CMK (cell line): ENCODE results near the gene STXBP6.
"Not testable (repeated sequence)": the region's sequence is repeated elsewhere in the genome, so short reads cannot be mapped to it uniquely, and the experiment has no call there.

ENCODE experiments used
- DNase-seq: peaks from one replicate; pipeline ENCODE4 v3.0.0-alpha.2; 2010; ENCODE audit warnings: low read depth

STXBP6 gene

GRCh38 chr14:24986206-24986893 lies 63.6 kb downstream of the STXBP6 start:
- no peak for DNase-seq

- peak; percentile 49 for DNase-seq
Observed at GRCh38 chr14:24984846-24985589, 64.9 kb downstream of the STXBP6 start.

DNA sequence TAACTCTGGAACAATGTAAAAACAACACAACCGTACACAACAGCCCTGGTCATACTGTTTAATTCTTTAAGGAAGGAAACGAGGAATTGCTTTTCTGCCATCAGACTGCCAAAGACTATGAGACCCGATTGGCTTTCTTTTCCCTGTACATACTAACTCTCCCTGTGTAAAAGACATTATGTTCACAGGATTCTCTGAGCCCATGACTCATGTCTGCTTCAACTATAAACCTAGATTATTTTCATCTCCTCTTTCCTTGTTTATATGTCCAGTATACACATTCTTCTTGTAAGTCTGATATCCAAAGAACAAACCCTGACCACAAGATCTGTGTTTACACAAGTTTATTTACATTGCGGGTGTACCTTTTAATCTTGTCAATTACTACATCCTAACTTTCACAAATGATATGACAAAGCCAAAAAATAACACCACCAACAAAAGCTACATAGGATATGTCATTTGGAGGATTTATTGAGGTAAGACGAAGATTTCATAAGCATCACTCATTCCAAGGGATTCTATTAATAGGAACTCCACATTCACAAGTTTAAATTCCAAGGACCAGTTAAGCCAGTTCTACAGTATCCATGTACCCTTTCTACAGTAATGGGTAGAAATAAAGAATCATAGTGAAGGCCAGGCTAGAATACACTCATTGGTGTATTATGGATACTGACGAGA lies 67.3 kb downstream of the STXBP6 start:
- DNase-seq, result no peak

DNA sequence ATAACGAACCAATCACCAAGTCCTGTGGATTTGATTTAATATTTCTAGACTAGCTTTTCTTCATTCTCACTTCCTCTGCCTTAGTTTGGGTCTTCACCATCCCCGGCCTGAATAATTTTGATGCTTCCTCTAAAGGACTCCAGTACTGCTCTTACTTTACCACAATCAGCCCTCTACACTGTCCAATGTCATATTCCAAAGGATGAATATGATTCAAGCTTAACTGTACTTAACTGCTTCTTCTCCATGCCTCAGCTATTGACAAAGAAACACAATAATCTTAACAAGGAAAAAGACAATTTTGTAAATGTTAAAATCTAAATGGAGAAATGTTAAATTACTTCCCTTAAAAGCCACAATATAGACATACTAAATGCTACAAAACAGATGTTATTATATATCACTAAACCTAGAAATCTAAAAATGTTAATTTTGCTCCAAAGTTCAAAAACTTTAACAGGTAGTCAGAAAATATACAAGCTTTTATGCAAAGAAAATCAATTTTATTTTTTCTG lies 70.2 kb downstream of the STXBP6 start:
- no peak for DNase-seq

DNA sequence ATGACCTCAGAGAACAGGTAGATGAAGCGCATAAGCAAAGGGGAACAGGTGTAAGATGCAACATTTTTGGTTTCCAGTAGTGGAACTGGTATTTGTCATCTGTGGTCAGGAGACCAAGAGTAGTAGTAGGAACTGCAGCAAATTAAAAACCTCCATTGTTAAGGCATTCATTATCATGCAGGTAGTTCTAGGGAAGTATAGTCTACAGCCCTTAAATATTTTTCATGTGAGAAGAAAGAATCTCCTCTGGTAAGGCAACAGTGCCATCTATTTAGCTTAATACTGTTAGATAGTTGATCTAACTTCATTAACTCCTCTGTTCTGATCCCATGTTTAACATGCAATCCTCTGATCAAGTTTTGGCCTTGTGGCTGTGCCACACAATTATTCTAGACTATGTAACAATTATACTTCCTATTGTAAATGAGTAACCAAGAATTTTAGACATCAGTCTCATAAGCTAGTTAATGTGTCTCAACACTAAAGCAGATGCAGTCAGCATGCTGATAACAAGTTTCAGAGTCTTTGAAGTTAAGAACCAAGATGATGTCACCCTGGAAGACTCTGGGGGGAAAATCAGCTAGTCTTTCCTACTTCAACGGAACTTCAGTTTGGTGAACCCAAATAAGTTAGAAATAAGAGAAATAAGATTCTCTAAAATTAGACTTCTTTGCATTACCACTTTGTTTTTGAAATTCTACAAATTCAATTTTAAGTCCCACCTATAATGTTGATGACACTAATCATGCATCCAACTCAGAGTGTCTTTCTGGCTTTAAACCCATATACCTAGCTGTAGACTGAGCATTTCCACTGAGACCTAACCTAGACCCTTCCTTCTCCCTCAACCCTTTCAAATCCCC lies 70.9 kb downstream of the STXBP6 start:
- no peak for DNase-seq

DNA sequence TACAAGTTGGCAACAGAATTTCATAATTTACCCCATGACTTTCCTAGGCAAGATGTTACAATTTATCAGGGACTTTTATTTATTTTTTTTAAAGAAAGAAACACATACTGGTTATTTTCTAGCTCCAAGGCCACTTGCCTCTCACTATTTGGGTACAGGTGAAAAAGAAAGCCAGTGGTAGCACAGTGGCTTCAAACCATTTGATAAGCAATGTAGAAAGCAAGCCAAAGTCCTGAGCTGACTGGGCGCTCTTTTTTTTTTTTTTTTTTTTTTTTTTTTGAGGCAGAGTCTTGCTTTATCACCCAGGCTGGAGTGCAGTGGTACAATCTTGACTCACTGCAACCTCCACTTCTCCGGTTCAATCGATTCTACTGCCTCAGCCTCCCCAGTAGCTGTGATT lies 73.3 kb downstream of the STXBP6 start:
- DNase-seq, result no peak

DNA sequence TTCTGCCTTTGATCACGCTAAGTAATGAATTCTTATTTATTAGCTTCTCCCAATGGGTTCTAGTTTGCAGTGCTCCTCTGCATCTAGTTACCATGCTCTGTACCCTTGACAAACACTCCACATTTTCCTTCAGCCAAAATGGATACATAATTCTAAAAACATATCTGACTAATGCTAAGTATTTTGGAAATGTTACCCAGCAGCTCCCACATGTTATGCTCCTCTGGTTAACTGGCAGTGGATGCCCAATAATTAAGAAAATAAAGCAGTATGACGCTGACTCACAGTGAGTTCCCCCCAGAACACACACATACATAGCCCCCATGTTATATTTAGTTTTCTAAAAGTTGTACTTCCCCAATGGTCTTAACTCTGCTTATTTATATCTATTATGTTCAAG lies 74.6 kb downstream of the STXBP6 start:
- DNase-seq, result no peak

DNA sequence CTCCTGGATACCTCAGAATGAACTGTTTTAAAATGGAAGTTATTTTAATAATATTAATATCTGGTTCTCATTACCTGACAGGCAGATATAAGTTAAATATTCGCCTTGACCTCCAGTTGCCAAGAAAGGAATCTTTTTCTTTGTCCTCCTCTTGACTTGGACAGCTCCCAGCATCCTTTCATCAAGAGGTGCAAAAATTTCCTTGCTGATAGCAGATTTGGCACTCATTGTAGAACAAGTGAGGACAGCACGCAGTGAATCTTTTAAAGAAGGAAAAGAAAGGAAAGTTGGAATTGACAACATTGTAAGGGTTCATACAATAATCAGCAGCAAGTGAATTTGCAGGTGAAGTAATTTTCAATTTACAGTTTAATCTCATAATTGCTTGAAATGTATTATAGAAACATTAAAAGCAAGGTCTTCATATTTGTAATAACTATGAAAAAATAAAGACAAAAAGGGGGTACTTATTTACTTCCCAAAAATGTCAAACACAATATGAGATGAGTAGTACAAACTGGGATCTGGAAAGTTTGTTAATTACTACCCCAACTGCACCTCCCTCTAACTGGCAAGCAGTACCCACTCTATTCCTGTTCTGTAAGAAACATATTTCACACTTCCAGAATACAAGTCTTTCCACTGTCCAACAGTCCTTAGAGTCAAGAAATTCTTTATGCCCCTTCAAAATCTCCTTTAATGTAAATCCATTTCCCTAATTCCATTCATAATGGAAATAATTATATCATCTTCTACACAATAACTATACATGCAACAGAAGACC lies 75.2 kb downstream of the STXBP6 start:
- DNase-seq, result no peak

GRCh38 chr14:24972844-24973243 lies 77.1 kb downstream of the STXBP6 start:
- no peak for DNase-seq

GRCh38 chr14:24971255-24971654 lies 78.7 kb downstream of the STXBP6 start:
- DNase-seq, result no peak

GRCh38 chr14:24966579-24966964 lies 83.4 kb downstream of the STXBP6 start:
- DNase-seq, result no peak

GRCh38 chr14:24965934-24966578 lies 83.9 kb downstream of the STXBP6 start:
- no peak for DNase-seq

DNA sequence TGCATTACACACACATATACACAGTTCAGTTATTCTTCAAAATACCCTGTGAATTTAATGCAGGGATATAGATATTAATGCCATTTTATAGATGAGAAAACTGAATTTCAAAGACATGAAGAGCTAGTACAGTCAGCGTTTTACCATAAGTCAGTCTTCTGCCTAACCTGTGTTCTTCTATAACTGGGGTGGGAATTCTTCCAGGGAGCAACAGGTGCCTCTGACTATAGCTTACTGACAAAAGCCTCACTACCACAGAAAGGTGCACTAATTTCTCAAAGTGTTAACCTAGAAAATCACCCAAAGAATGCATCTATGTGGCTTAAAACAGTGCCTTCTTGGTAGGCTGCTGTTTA lies 84.4 kb downstream of the STXBP6 start:
- no peak for DNase-seq

- DNase-seq, result no peak
Observed at GRCh38 chr14:24964591-24964990, 85.4 kb downstream of the STXBP6 start.

- no peak for DNase-seq
Observed at GRCh38 chr14:24964048-24964447, 85.9 kb downstream of the STXBP6 start.

DNA sequence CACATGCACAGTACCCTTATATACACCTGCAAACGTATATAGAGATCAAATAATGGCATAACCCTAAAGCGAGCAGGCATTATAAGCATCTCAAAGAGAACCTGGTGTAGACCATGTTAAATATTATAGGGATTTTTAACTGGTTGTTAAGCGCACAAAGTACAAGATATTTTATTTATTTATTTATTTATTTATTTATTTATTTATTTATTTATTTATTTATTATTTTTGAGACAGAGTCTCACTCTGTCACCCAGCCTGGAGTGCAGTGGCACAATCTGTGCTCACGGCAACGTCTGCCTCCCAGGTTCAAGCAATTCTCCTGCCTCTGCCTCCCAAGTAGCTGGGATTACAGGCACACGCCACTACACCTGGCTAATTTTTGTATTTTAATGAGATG lies 87.8 kb downstream of the STXBP6 start:
- DNase-seq, result not testable (repeated sequence)

DNA sequence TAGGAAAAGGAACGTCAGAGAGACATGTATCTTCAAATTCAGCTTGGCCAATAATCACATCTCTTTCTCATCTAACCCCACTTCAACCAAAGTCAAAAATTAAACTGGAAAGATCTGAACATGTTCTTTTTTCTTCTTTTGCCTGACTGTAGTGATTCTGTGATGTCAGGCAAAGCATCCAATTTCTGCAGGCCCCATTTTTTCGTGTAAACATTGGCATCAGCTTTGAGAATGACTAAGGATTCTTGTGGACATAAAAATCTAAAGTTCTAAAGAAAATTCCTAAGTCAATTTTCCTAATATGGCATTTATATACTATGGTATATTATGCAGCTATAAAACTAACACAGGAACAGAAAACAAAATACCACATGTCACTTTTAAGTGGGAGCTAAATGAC lies 89.1 kb downstream of the STXBP6 start:
- no peak for DNase-seq

- no peak for DNase-seq
Observed at GRCh38 chr14:24959791-24960331, 90.1 kb downstream of the STXBP6 start.

DNA sequence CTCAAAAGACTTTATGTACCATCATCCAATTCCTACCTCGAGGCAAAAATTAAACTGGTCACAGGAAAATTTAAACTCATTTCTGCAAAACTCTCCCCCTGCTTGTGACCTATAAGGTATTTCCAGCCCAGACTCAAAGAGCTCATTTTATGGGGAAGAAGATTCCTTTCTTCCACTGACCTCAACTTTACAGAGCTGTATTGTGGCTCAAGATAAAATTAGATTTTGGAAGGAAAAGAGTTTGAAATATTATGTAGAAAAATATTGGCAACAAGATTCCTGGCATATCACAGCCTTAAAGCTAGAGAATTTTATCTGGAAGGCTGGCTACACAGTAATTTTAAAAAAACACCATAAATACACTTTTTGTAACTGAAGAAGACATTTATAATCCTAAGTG lies 91.7 kb downstream of the STXBP6 start:
- no peak for DNase-seq

- no peak for DNase-seq
Observed at GRCh38 chr14:24957814-24958213, 92.1 kb downstream of the STXBP6 start.

DNA sequence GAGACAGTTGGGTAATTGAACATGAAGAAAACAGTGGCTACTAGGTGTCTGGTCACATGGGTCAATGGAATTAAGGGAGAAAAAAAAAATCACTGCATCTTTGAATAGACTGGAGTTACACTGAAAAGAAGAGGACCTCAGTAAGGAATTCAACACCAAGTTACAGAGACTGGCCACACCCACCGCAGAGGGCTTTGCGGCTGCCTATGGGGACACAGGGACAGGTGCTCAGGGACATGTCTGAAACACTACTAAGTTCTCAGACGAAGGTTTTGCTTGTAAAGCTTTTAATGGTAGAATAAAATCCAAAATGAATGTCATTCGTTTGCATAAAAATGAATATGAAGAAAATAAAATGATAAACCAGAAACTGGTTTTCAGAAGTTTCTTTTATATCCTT lies 93.8 kb downstream of the STXBP6 start:
- DNase-seq, result no peak
